GM19455 (cell line): ENCODE measurements around the gene PEF1.

ENCODE experiments used
- ATAC-seq: cut with Tn5 transposase; IDR thresholded peaks from one replicate; pipeline ENCODE4 v1.9.1; 2021; ENCODE audit not compliant: unreplicated experiment

PEF1 gene

GRCh38 chr1:31644560-31645273 is at the start of gene PEF1:
PEF1 (minus strand) TSS chr1:31644876; CDS start chr1:31644864, 12 bp downstream.
- peak; percentile 93 for ATAC-seq

- no peak for ATAC-seq
These were observed 48.6 kb upstream of the PEF1 start for GRCh38 chr1:31693231-31693630.

- no peak for ATAC-seq
These were observed 47.3 kb upstream of the PEF1 start for GRCh38 chr1:31691951-31692350.

GRCh38 chr1:31691446-31691845 is 46.8 kb upstream of the PEF1 start:
- ATAC-seq, result no peak

GRCh38 chr1:31690921-31691320 is 46.2 kb upstream of the PEF1 start:
- ATAC-seq, result no peak

GRCh38 chr1:31689854-31690253 is 45.2 kb upstream of the PEF1 start:
- ATAC-seq, result no peak

- ATAC-seq, result no peak
These were observed 44.7 kb upstream of the PEF1 start for GRCh38 chr1:31689379-31689778.

- no peak for ATAC-seq
These were observed 43.7 kb upstream of the PEF1 start for GRCh38 chr1:31688233-31688918.

GRCh38 chr1:31687601-31688000 is 42.9 kb upstream of the PEF1 start:
- ATAC-seq, result no peak

- ATAC-seq, result no peak
These were observed 41.1 kb upstream of the PEF1 start for GRCh38 chr1:31685795-31686194.

GRCh38 chr1:31683997-31684396 is 39.3 kb upstream of the PEF1 start:
- no peak for ATAC-seq

- no peak for ATAC-seq
These were observed 36.7 kb upstream of the PEF1 start for GRCh38 chr1:31681415-31681814.

- no peak for ATAC-seq
These were observed 35.1 kb upstream of the PEF1 start for GRCh38 chr1:31679676-31680230.

- ATAC-seq, result no peak
These were observed 34.4 kb upstream of the PEF1 start for GRCh38 chr1:31679091-31679490.

GRCh38 chr1:31678681-31679080 is 34.0 kb upstream of the PEF1 start:
- ATAC-seq, result no peak

GRCh38 chr1:31677949-31678348 is 33.3 kb upstream of the PEF1 start:
- no peak for ATAC-seq

- no peak for ATAC-seq
These were observed 32.7 kb upstream of the PEF1 start for GRCh38 chr1:31677401-31677800.

GRCh38 chr1:31675756-31676155 is 31.1 kb upstream of the PEF1 start:
- ATAC-seq, result no peak

- ATAC-seq, result no peak
These were observed 30.5 kb upstream of the PEF1 start for GRCh38 chr1:31675161-31675560.

- no peak for ATAC-seq
These were observed 29.9 kb upstream of the PEF1 start for GRCh38 chr1:31674626-31675025.

GRCh38 chr1:31673433-31673832 is 28.8 kb upstream of the PEF1 start:
- no peak for ATAC-seq

GRCh38 chr1:31672986-31673385 is 28.3 kb upstream of the PEF1 start:
- no peak for ATAC-seq
